ENCODE measurements around the gene PPP1R1C.

- TF ChIP-seq EZH2 (IDR thresholded peaks at IDR 0.05; ENCODE audit: low read depth, unreplicated experiment) = no peak
- no peak for TF ChIP-seq CTCF (conservative IDR thresholded peaks at IDR 0.05; ENCODE audit: low read depth in 2 of 2)
- TF ChIP-seq EZH2phosphoT487 (IDR thresholded peaks at IDR 0.05; ENCODE audit: unreplicated experiment) = no peak
- TF ChIP-seq STAT1 (IDR thresholded peaks at IDR 0.05; ENCODE audit: unreplicated experiment) = no peak
- no peak for TF ChIP-seq POLR2AphosphoS5 (IDR thresholded peaks at IDR 0.05; ENCODE audit: low read depth)
- no peak for TF ChIP-seq REST (IDR thresholded peaks at IDR 0.05; ENCODE audit: unreplicated experiment)
- TF ChIP-seq ETS1 (IDR thresholded peaks at IDR 0.05) = no peak
- no peak for TF ChIP-seq NANOG (IDR thresholded peaks at IDR 0.05; ENCODE audit: borderline replicate concordance)
- no peak for TF ChIP-seq JUNB (IDR thresholded peaks at IDR 0.05; ENCODE audit: unreplicated experiment)
- no peak for TF ChIP-seq CREB1 (CRISPR knock-in tag; IDR thresholded peaks at IDR 0.05; ENCODE audit: low read depth)
These were observed 112.0 kb downstream of the PPP1R1C start for GRCh38 chr2:182097571-182098164.

Data from GM23338 (cell line).